Ishikawa (cell line): ENCODE measurements around the gene LTF.

Experiments used
- CREB1 ChIP-seq: IDR thresholded peaks from 2 replicates; pipeline ENCODE4 v1.6.1; 2012; ENCODE audit warnings: low read depth
- RAD21 ChIP-seq: IDR thresholded peaks from 2 replicates; pipeline ENCODE4 v1.6.1; 2012; ENCODE audit warnings: low read depth
- TCF12 ChIP-seq: IDR thresholded peaks from 2 replicates; pipeline ENCODE4 v1.6.1; 2012; ENCODE audit warnings: low read depth
- YY1 ChIP-seq: IDR thresholded peaks from 2 replicates; pipeline ENCODE4 v1.6.1; 2012; ENCODE audit warnings: low read depth
- TF ChIP-seq, protein P1 (sequence below): IDR thresholded peaks from 2 replicates; pipeline ENCODE4 v1.6.1; 2012; ENCODE audit warnings: low read depth, mild to moderate bottlenecking
- TF ChIP-seq, protein P2 (sequence below): IDR thresholded peaks from 2 replicates; pipeline ENCODE4 v1.6.1; 2012

DNA sequence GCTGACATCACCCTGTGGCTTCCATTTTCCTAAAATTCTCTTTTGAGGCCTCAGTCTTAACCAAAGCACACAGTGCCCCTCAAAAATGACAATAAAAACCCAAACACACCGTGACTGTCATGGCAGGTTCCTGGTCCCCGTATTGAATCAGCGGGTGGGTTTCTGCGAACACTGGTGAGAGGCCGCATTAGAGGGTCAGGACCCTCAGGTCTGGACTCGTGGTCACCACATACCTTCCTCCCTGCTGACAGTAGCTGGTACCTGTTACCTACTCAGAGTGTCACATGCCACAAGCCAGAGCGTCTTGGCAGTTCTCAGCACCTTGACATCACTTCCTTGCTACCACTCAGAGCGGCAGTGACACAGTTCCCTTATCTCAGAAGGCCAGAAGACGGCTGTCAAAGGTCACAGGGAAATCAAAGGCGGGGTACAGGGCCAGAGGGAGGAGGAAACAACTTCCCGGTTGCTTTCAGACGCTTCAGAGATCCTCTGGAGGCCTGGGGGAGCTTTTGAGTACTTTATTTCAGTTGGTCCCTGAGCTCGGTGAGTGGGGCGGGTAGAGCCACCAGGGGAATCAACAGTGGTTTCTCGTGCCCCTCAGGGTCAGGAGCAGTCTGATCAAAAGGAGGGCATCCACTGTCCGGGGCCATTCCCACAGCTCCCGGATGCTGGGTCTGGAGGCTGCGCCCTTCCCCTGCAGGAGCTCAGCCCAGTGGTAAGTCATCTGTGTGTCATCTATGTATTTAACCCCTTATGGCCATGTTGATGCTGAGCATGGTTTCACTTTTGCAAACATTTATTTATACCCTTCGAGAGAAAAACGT is 57.7 kb downstream of the LTF start, which contains the start of the genes CCR5AS and CCRL2:
- TF ChIP-seq YY1, result no peak
- TF ChIP-seq, protein P1, sequence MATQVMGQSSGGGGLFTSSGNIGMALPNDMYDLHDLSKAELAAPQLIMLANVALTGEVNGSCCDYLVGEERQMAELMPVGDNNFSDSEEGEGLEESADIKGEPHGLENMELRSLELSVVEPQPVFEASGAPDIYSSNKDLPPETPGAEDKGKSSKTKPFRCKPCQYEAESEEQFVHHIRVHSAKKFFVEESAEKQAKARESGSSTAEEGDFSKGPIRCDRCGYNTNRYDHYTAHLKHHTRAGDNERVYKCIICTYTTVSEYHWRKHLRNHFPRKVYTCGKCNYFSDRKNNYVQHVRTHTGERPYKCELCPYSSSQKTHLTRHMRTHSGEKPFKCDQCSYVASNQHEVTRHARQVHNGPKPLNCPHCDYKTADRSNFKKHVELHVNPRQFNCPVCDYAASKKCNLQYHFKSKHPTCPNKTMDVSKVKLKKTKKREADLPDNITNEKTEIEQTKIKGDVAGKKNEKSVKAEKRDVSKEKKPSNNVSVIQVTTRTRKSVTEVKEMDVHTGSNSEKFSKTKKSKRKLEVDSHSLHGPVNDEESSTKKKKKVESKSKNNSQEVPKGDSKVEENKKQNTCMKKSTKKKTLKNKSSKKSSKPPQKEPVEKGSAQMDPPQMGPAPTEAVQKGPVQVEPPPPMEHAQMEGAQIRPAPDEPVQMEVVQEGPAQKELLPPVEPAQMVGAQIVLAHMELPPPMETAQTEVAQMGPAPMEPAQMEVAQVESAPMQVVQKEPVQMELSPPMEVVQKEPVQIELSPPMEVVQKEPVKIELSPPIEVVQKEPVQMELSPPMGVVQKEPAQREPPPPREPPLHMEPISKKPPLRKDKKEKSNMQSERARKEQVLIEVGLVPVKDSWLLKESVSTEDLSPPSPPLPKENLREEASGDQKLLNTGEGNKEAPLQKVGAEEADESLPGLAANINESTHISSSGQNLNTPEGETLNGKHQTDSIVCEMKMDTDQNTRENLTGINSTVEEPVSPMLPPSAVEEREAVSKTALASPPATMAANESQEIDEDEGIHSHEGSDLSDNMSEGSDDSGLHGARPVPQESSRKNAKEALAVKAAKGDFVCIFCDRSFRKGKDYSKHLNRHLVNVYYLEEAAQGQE, result no peak
- no peak for TF ChIP-seq RAD21
- TF ChIP-seq, protein P2, sequence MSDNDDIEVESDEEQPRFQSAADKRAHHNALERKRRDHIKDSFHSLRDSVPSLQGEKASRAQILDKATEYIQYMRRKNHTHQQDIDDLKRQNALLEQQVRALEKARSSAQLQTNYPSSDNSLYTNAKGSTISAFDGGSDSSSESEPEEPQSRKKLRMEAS, result no peak
- no peak for TF ChIP-seq CREB1
- TF ChIP-seq TCF12, result no peak
